Measurements from ENCODE around the gene SLC30A1. TPM values are rescaled to one million over a fixed set of nuclear protein-coding genes. Genes with fewer than 3 reads are reported as not detected.

SLC30A1 gene
- total and polyA plus RNA-seq, 10 of the 15 experiments (the other 5 are each of a cell fraction or from before 2014, with no cell fraction given), result 3.5 to 14.1 (median 8.8) TPM

GRCh38 chr1:211609120-211610024, 30.4 kb upstream of the SLC30A1 start:
- no peak overlapping the region for H3K4me2 ChIP-seq (ENCODE audit: control insufficient read depth, insufficient read depth)
- in situ Hi-C loops (cut with MboI), result no loop called here
- ChIA-PET SMC1A (ENCODE audit: uncharacterized antibody, unreplicated experiment) (interaction anchor here (0.6 to 1.4 kb wide), 2 partner anchors 38 to 453 kb away, joined by 3 read pairs; no protein-coding TSS in a partner anchor), CTCF (no interaction called here), POLR2A (no interaction called here), RAD21 (ENCODE audit: unreplicated experiment) (interaction anchor here (2.5 kb wide), 1 partner anchor 30 kb away, joined by 7 read pairs; the partner anchor contains the start of gene SLC30A1)
- H3K4me3 ChIP-seq, result no peak overlapping the region
- TF ChIP-seq POU2F2 (IDR thresholded peaks at IDR 0.05; ENCODE audit: borderline replicate concordance, low read depth, low read length) (no peak), HSF1 (IDR thresholded peaks at IDR 0.05; ENCODE audit: low read depth, low read length) (no peak), MLLT1 (IDR thresholded peaks at IDR 0.05) (no peak), ZNF274 (IDR thresholded peaks at IDR 0.05; ENCODE audit: insufficient read depth, insufficient read length) (no peak), HDAC2 (IDR thresholded peaks at IDR 0.05) (no peak), GATAD2B (conservative IDR thresholded peaks at IDR 0.05; ENCODE audit: low read depth) (no peak), IKZF2 (IDR thresholded peaks at IDR 0.05) (no peak), STAT3 (IDR thresholded peaks at IDR 0.05; ENCODE audit: low read depth, low read length) (no peak), NRF1 (conservative IDR thresholded peaks at IDR 0.05; ENCODE audit: low read depth, low read length) (no peak), HDAC6 (IDR thresholded peaks at IDR 0.05; ENCODE audit: unreplicated experiment) (no peak), KAT2A (conservative IDR thresholded peaks at IDR 0.05; ENCODE audit: control insufficient read depth, low read depth, low read length) (no peak), FOXM1 (IDR thresholded peaks at IDR 0.05; ENCODE audit: low read depth, low read length) (no peak), MYC (IDR thresholded peaks at IDR 0.05; ENCODE audit: insufficient read depth, insufficient read length, insufficient replicate concordance, low read length, severe bottlenecking) (no peak), KLF5 (IDR thresholded peaks at IDR 0.05; ENCODE audit: partially characterized antibody) (no peak), RUNX3 (IDR thresholded peaks at IDR 0.05; ENCODE audit: low read length) (no peak), BCLAF1 (IDR thresholded peaks at IDR 0.05) (no peak)
- peaks cover 15% of the 10 kb centered on the region for H3K4me1 ChIP-seq (ENCODE audit: control insufficient read depth, insufficient read depth, low read length)
- ATAC-seq (no peak), DNase-seq (ENCODE audit: low read depth, low spot score) (no peak), FAIRE-seq (no peak)
- no peaks in the 10 kb centered on the region for H3K36me3 ChIP-seq (ENCODE audit: control insufficient read depth in 2 of 2, insufficient read depth in 2 of 2, low read length in 1 of 2)
- no peaks in the 10 kb centered on the region for H4K20me1 ChIP-seq (ENCODE audit: control insufficient read depth, insufficient read depth)
- H2AFZ ChIP-seq (ENCODE audit: control insufficient read depth, low read depth, low read length), result no peak overlapping the region
- no peak overlapping the region for H3K27ac ChIP-seq (ENCODE audit: control insufficient read depth, insufficient read depth)
- no peaks in the 10 kb centered on the region for H3K9me3 ChIP-seq (replicated peaks; ENCODE audit: control insufficient read depth, insufficient read depth, low read length)
- no peaks in the 10 kb centered on the region for H3K27me3 ChIP-seq (replicated peaks in 1 of 2; ENCODE audit: control insufficient read depth in 2 of 2, insufficient read depth in 2 of 2, low read length in 1 of 2)
- H3K79me2 ChIP-seq (ENCODE audit: control insufficient read depth, insufficient read depth, low read length), result peaks cover 3% of the 10 kb centered on the region
- WGBS (ENCODE audit: insufficient coverage, insufficient replicate concordance, low lambda C conversion rate, missing lambda C conversion rate), result 90% methylated on average over 10 of the region's 10 CpGs
- no TSS peak for BruUV-seq (replicated peaks)
- intact Hi-C loops (cut with micrococcal nuclease; ENCODE audit: unreplicated experiment), result no loop called here
- no peak overlapping the region for H3K9ac ChIP-seq (ENCODE audit: control insufficient read depth, insufficient read depth, low read length)
